NCI-H128 (cell line): ENCODE data around the gene DIS3L2.
"Not testable (repeated sequence)": the region's sequence is repeated elsewhere in the genome, so short reads cannot be mapped to it uniquely, and the experiment has no call there.

Source experiments
- DNase-seq: peaks from one replicate; lab custom pipeline; 2025; ENCODE audit not compliant: unreplicated experiment; lab: John Stamatoyannopoulos, UW

Gene DIS3L2

DNA sequence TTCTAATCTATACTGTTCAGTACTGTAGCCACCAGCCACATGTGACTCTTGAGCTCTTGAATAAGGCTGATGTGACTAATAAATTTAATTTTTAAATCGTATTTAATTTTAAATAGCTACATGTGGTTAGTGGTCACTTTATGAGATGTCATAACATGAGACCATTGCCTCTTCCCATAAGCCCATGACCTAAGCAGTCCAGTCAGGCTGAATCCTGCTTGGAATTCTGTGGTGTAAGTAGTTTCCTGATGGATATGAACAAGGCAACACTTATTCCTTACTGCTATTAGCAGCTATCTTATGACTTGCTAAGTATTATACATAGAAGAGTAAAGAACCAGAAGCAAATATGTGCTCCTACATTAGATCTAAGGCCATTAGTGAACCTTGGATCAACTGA is 150.0 kb downstream of the DIS3L2 start:
- no peak for DNase-seq

DNA sequence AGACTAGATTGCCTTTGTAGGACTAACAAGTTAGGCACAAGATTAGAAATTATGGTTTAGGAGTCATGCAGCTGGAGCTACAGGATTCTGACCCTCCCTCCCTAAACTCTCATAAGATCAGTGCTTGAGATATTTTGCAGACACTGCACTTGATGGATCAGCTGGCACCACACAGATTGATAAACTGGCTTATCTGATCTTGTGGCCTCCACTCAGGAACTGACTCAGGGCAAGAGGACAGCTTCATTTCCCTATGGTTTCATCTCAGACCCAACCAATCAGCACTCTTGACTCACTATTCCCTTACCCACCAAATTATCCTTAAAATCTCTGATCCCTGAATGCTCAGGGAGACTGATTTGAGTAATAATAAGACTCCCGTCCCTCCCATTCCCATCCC is 152.3 kb downstream of the DIS3L2 start:
- no peak for DNase-seq

DNA sequence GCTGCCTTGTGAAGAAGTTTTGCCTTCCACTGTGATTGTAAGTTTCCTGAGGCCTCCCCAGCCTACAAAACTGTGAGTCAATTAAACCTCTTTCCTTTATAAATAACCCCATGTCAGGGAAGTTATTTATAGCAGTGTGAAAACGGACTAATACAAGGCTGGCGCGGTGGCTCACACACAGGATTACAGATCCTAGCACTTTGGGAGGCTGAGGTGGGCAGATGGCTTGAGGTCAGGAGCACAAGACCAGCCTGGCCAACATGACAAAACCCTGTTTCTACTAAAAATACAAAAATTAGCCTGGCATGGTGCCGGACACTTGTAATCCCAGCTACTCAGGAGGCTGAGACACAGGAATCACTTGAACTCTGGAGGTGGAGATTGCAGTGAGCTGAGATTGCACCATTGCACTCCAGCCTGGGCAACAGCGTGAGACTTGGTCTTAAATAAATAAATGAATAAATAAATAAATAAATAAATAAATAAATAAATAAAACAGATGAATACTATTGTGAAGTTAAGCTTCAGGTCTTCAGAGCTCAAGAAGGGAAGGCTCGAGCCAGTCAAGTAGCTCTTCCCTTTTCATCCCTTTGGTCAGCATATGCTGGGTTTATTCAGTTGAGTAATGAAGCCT is 154.3 kb downstream of the DIS3L2 start:
- DNase-seq, result not testable (repeated sequence)

DNA sequence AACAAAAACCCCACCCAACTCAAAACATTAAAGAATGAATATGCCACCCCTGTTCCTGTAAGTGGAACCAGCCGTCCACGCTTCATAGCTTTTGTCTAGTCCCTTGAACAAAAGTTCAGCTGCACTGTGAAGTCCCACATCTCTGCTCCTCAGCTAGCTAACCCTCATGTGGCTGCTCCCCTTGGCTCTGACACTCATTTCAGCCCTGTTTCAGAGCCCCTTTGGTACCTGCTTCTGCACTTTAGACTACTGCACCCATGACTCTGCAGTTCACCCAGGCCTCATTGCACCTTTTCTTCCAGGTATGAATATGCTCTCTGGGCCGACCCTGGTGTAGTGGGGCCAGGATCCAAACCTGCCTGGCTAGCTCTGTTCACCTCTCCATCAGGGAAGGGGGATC is 155.3 kb downstream of the DIS3L2 start:
- DNase-seq, result no peak

DNA sequence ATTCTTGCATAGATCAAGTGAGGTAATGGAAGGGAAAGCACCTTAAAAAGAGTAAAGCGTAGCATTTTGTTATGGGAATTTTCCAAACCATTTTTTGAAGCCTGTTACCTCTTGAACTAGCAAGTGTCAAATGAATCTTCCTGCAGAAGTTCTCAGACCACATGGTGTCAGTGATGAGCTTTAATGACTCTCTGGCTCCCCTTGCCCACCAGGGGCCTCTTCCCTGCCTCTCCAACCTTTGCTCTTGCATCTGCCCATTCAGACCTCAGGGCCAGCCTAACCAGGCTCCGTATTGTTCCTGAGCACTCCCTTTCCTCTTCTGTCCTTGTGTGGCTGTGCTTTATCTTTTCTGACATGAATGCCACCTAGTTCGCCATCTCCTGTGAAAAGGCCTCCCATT is 155.9 kb downstream of the DIS3L2 start:
- no peak for DNase-seq

DNA sequence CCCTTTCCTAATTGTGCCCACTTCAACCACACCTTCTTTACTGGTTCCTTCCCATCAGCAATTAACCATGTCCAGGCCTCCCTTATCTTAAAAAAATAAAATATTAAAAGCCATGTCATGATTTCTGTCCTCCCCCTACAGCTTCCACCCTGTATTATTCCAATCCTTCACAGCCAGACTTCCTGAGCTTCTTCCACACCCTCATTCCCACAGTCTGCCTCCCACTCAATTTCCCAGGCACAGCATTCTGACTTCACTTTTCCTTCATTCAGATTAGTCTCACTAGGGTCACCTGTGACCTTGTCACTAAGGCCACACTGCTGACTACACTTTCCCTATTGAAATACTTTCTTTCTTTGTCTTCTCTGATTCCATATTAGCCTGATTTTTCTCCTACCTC is 159.4 kb downstream of the DIS3L2 start:
- DNase-seq, result no peak

DNA sequence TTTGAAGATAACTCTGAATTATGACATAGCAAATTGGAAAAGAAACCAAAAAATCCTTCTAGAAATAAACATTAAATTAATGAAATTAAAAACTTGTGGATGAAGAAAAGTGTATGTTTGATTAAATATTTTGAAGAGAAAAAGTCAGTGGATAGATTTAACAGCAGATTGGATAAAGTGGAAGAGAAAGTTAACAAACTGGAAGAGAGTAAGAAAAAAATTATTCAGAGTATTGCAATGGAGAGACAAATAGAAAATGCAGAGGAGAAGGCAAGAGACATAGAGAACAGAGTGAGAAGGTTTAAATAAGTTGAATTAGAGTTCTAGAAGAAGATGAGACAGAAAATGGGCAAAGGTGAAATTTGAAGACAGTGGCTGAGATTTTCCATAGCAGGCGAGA is 162.8 kb downstream of the DIS3L2 start:
- no peak for DNase-seq

DNA sequence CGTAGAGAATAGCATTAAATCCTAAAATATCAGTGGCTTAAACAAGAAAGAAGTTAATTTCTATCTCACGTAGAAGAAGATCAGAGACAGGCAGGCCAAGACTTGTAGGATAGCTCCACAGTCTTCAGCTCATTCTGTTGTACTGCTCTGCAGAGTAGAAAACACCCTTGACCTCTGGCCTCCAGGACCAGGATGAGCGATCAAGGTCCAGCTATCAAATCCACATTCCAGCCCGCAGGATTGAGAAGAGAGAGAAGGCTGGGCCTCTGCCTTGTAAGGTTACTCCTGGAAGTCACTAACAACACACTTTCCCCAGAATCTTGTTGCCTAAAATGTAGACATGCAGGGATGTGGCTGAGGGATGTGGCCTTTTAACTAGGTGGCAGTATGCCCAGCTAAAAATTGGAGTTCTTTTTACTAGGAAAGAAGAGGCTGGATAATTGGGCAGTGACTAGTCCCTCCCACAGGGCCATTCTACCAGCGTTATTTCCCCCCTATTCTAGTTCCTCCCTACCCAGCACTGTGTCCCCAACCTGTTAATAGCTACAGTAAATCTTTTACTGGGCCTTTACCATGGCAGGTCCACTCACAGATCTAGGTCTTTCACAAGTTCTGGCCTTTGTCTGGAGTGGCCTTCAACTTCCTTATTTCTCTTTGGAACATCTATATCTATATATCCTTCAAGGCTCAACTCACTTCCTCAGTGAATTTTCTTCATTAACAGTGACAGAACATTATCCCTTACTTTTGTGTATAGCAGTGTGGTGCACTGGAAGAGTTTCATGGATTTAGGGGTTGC is 165.0 kb downstream of the DIS3L2 start:
- no peak for DNase-seq

DNA sequence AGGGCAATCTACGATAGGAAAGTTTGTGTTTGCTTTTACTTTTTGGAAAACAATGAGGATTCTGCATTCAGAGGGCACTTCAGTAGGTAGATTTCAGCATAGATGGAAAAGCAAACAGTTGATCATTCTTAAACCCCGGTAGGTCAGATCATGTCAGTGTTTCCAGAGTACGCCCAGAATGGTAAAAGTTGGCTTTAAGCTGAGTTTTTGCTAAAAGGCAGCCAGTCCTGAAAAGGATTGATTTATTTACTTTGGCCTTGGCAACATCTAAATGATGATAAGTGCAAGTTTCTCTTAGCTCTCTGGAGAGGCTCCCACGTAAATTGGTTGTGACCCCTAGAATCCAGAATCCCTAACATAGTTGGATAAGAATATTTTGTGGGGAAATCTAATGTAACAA is 168.0 kb downstream of the DIS3L2 start:
- no peak for DNase-seq

DNA sequence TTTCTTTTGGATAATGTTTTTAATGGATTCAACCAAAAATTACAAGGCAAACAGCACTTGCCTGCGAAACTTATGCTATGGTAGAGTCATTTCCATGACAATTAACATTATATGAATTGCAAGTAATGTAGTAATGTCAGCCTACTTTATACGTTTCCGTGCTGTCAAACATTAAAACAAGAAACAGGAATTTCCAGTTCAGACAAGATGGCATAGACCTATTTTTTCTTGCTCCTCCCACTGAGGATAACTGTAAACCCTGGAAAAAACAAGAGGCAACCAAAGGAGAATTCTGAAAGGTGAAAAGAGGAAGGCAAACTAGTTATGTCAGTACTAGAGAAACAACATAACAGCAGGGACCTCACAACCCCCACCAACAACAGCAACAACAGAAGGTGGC is 170.7 kb downstream of the DIS3L2 start:
- DNase-seq, result no peak

DNA sequence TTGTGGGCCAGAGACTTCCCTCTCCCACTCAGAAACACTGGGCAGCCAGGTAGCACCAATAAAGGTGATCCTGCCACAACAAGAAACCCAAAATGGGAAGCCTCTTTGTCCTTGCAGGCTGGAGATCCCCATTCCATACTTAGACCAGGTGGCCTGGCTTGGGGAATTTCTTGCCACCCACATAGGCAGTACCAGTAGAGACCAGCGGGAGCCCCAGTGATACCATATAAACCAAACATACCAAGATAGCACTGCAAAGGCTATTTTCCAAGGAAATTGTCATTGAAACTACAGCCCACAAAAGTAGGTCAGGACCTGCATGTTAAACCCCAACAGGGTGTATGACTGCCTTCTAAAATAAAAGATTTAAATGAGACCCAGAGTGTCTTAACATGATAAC is 171.6 kb downstream of the DIS3L2 start:
- DNase-seq, result no peak

DNA sequence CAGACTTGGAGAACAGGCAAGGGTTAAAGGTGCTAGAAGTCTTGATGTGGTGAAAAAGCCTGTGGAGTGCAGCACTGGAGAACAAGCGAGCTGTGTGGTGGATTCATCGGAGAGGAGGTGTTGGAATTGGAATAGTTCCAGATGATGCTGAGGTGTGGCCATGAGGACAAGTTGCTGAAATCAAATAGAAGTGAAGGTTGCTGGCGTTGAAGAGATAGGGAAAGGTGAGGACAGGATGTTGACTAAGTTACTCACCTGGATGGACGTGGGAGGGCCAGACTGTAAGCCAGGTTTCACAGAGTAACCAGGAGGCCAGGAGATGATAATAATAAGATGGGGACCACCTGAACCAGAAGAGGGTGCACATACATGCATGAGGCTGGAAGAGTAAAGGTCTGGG is 173.4 kb downstream of the DIS3L2 start:
- no peak for DNase-seq

DNA sequence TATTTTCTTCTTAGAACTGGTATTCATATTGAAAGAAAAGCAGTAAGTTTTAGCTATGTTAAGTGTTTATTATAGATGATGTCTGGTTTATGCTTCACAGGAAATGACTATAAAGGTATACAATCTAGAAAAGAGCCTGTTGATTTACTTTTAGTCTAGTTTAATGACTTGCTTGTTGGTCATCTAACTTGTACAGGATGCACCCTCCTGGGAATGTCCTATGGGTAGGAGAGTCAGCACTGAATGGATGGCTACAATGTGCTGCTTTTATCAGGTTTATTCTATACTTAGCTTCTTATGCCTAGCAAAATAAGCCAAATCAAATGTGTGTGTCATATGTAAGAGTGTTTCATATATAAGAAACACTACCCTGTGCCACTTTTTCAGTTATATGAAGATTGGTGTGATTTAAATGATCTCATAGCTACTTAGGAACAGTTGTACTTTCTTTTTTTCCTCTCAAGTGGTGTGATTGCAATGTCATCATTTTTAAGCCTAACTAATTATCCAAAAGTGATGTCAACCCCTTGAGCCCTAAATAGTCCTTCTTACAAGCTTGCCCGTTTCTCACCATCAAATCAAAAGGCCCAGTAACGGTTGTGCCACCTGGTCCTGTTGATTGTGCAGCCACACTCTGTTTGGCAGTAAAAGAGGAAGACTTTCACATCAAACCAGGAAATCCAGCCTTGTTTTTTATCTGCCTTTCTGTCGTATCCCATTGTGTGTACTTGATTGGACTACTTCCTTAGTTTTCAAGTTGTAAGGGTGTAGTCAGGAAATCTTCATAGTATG is 176.0 kb downstream of the DIS3L2 start:
- DNase-seq, result no peak

DNA sequence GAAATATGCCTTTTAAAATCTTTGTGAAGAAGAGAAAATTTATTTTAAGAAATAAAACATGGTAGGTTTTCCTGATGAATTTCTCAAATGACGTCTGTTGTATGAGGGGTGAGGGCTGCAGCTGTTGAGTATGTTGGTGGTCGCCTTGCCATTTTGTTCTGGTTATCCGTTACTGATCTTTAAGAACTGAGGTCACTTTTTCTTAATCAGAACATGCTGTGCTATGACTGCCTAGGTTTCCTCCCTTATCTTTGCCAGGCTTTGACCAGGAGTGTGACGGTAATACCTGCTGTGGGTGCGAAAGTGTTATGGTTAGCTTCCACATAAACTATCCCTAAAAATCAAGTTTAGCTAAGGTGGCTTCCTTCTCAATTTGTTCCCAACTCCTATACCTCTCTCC is 176.9 kb downstream of the DIS3L2 start:
- no peak for DNase-seq

DNA sequence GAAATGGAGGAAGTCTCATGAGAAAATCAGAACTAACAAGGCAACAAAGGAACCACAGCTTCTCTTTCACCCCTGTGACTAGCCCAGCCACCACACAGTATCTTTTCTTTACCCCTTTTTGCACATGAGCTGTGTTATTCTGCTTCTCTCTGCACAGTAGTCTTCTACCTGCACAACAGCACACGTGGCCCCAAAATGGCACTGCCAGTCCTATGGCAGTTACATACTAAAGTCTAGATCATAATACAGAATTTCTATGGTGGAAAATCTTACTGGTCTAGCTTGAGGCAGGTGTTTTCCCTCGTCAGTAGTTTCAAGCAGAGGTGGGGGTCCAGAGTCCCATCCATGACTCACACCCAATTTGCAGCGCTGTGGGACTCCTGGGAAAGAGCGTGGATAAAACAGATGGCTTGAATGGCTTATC is 177.7 kb downstream of the DIS3L2 start:
- DNase-seq, result no peak

DNA sequence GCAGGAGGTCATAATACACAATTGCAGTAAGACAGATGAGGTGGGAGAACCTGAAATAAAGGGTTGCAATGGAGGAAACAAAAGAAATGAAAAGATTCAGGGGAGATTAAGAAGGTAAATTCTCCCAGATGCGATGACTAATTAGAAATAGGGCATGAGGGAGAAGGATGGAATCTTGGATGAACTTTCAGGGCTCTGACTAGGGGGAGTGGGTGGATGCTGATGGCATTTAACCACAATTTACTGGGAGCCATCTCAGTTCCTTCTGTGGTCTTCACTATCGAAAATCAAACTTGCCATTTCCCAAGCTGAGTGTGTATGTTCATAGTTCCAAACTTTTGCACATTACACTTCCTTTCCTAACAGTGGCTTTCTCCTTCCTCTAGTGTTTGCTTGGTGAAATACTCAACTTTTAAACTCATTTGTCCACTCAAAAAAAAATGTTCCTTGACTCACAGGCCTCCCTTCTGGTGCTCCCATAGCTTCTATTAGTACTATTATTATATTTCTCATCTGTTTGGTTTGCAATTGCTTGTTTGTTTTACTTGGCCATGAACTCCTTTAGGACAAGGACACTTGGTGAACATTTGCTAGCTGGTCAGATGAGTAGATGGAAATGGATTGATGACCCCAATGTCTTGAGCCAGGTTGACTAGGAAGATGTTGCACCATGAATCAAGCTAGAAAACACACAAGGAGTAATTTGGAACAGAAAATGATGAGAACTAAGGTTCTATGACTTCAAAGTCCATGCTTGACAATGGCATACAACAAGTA is 178.5 kb downstream of the DIS3L2 start:
- no peak for DNase-seq

DNA sequence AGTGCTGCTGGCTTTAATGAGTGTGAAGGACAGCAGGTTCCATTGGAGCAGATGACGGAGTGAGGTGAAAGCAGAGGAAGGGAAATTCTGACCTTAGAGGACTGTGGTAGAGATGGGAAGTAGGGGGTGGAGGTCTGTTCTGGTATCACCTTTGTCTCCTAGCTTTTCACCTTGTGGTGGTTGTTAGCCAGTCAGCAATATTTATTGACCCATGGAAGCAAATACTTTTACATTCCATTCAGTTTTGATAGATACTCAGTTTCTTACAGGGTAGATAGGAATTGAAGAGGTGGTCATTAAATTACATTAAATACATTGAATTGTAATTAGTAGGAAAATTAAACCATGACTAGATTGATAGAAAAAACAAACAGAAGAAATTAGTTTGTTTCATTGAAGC is 180.1 kb downstream of the DIS3L2 start:
- DNase-seq, result no peak

DNA sequence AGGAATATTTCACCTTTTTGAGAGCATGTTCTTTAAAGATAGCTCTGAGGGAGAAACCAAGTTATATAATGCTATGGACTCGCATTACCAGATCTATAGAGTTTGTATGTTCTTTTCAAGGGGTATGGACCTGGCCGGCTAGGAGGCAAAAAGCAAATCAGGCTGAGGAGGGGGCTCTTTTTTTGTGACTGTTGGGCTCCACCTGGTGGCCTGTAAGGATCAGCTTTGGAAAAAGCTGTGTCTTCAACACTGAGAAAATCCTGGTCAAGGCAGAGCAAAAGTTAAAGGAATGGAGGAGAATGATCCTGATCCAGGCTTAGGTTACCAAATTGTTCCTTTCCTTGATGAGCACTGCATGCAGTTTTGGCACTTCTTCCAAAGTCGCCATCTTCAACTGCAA is 180.5 kb downstream of the DIS3L2 start:
- DNase-seq, result no peak

DNA sequence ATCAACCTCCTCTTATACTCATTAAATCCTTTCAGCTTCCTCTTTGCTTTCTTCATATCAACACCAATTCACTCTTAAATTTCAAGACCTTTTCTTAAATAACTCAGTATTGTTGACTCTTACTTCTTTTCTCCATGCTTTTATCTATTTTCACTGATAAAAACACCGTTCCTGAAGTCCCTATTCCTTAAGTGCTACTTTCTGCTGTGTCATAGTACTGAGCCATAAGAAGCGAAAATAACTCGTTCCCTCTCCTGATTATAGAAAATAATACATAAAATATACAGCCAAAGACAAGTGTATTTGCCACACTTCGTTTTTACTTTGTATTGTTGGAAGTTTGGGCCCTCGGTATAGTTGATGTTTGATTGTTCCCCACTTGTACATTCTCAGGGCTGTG is 181.0 kb downstream of the DIS3L2 start:
- DNase-seq, result no peak

DNA sequence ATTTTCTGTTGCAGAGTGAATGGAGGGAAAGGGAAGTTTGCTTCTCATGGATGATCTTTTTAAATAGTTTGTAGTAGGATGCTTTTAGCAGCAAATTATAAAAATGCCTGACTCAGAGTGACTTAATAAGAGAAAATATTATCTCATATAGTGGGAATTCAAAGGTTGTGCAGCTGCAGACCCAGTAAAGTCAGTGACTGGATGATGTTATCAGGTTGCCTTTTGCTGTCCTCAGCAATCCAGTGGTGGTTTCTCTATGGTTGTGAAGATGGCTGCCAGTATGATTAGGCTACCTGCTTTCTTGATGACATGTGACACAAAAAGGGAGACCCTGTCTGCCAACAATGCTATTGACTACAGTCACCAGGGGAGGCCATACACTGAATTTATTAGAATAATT is 184.8 kb downstream of the DIS3L2 start:
- DNase-seq, result no peak

DNA sequence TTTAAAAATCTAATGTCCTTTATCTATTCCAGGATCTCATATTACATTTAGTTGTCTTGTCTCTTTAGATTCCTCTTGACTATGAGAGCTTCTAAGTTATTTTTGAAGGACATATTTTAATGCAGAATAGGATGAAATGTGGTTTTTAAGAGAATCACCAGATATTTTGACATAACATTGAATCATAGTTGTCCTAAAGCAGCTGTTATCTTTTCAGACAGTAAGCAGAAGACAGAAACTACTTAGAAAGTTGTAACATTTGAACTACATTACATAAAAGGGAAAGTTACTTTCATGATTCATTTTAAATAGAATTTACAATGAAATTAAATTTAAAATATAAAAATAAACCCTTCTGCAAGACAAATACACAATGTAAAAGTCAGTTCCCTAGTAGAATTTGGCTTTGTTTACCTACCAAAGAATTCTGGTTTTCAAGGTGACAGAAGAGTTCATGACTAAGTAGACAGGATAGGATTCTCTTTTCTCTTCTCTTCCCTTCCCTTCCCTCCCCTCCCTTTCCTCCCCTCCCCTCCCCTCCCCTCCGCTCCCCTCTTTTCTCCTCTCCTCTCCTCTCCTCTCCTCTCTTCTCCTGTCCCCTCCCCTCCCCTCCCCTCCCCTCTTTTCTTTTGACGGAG is 186.0 kb downstream of the DIS3L2 start:
- DNase-seq, result no peak
